Kidney capillary endothelial cell (primary cell): ENCODE results near the gene DOCK4.

ENCODE experiments used
- DNase-seq: peaks from one replicate; pipeline ENCODE4 v3.0.0-alpha.2; 2018; ENCODE audit warnings: low spot score

Gene DOCK4

DNA sequence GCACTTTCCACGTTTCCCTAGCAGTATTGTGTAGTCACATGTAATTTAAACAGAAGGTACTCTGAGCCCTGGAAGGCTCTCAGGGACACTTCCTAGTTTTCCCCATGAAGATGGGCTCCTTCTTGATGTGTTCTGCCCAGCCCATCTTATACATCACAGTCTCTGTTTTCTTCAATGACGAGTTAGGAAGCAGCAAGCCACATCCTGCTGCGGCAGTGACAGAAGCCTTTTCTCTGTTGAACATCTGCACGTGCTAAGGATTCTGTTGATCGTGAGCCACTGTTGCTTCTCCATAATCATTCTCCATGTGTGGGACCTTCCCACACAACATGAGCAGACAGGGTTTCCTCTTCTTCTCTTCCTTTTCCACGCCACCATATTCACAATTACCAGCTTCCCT is 346.0 kb downstream of the DOCK4 start:
- DNase-seq: no peak

GRCh38 chr7:111858331-111858730 is 347.9 kb downstream of the DOCK4 start:
- no peak for DNase-seq

DNA sequence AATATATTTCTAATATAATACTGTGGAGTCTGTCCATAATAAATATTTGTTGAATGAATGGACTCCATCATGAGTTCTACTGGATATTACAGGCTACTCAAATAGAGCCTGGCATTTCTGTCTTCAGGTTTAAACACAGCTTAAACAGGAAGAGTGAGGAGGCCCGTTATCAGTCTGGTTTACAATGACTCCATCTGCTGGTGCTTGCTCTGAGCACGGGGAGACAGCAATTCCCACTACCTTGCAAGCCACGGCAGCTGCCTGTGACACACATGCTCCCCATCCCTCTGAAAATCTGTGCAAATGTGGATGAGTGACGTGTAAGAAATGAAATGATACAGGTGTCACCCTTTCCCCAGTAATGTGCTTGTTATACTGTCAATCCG is 350.4 kb downstream of the DOCK4 start:
- no peak for DNase-seq

GRCh38 chr7:111855161-111855841 is 350.9 kb downstream of the DOCK4 start:
- peak; percentile 33 for DNase-seq

GRCh38 chr7:111853201-111853990 is 352.8 kb downstream of the DOCK4 start:
- DNase-seq: no peak

- no peak for DNase-seq
Measured at GRCh38 chr7:111852081-111852480, 354.1 kb downstream of the DOCK4 start.

DNA sequence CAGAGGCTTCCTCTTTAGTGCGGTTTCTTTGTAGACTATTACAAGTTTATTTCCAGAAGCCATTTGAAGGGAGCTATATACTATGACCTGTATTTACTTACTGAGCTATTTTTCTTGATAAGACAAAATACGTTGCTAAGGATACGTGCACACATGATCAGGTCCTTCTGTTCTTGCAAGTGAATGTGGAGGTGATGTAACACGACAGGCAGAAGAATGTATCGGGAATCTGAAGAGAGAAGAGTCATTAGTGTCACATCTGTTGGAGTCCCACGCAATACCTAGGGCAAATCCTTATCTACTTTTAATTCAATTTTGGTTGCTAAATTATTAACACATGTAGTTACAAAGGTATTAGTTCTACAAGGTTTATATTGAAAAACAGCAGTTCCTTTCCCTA is 359.3 kb downstream of the DOCK4 start:
- no peak for DNase-seq

DNA sequence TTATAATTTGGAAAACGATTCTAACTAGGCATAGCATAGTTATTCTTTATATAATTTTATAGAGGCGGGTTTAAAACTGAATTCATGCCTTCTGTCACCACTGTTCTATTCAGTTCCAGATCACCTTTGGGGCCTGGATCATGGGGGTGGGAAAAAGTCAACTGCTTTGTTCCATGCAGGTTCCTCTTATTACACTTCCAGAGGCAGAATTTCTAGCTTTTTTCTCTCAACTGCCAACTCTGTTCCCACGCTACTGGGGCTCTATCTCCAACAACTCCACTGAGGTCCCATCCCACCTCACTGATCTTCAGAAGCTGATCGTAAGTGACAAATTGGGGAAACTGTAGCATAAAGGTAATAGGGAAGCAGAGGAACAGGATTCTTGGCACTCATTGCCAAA is 360.3 kb downstream of the DOCK4 start:
- no peak for DNase-seq

GRCh38 chr7:111844904-111845671 is 361.1 kb downstream of the DOCK4 start:
- no peak for DNase-seq

DNA sequence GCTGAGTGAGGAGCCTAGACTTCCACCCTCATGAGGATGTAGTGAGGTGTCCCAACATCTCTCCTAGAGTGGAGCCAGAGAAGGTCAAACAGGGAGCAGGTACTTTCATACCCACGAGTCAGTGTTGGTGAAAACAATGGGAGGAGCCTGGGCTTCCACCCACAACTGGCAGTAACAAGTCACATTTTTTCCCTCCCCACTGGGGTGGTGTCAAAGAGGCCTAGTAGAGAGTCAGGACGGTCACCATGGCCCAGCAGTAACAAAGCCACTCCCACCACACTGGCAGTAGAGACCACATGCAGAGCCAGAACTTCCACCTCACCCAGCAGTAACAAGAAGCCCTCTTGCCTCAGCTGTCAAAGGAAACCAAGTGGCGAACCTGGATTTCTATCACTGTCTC is 363.7 kb downstream of the DOCK4 start:
- DNase-seq: no peak

GRCh38 chr7:111841596-111842205 is 364.5 kb downstream of the DOCK4 start:
- DNase-seq: no peak

DNA sequence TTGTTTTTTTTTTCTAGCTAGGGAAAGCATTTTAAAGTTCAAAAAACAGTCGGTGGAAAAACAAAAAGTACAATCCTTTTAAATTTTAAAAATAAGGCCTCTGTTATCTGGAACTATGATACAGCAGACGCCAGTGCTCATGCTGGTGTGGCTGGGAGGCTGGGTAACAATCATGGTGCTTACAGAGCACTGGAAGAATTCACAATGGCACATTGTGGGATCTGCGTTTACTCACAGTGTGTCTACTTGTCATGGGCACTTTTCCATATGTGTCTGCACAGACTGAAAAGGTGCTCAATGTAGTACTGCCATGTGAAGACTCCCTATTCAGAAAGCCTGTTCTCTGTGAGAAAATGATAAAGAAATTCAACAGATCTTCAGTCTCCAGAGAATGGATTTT is 365.7 kb downstream of the DOCK4 start:
- DNase-seq: no peak

DNA sequence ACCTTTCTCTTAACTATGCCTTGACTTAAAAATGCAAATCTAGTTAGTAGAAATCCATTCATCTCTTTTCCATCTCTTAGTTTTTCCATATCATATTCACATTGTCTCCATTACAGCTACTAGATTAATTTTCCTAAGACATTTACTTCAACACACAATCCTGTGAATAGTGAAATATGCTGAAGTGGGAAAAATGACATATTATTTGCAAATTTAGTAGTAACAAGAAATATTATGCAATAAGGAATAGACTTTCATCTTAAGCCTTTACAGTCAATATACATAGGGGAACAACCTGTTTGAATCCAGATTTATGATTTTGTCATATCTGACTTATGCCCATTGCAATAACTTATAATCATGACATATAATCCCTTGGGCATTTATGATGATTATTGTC is 366.9 kb downstream of the DOCK4 start:
- DNase-seq: no peak

DNA sequence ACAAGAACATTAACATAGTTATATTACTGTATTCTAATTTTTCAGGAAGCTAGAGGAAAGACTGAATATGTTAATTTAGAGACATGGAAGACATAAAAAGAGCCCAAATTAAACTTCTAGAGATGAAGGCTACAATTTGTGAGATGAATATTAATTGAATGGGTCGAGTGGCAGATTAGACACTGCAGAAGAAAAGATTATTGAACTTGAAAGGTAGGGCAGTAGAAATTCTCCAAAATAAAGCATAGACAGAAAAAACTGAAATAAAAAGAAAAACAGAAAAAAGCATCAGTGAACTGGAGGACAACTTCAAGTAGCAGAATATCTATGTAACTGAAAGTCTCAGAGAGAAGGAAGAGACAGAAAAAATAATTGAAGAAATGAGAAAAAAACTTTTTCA is 369.6 kb downstream of the DOCK4 start:
- DNase-seq: no peak

DNA sequence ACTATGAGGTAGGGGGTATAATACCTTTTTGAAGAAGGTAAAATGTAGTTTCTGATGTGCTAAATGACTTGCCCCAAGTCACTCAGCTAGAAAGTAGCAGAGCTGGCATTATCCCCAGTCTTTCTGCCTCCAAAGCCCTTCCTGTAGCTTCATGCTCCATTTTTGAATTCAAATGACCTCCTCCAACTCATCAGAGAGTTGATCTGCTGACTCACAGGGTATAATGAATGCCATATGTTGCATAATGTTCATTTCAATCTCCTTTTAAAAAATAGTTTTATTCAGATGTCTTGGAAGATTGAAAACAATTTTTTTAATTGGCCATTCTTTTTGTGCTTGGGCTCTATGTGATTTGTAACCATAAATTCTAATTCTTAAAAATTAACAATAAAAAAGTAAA is 371.1 kb downstream of the DOCK4 start:
- DNase-seq: peak; percentile 46

DNA sequence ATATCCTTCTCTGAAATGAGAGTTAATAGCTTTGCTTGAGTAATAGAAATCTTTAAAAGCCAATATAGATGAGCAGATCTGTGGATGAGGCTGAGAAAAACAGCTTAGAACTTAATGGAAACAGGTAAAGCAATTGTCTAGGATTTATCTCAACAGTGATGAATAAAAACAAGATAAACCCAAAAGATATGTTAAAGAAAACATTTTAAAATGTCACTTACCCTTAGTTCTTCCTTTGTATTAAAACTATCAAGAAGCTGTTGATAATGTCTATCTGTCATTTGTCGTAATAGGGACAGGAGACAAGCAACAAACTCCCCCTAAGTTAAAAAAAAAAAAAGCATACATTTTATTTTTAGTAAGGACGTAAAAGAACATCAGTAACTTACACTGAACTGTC is 371.8 kb downstream of the DOCK4 start:
- DNase-seq: no peak

DNA sequence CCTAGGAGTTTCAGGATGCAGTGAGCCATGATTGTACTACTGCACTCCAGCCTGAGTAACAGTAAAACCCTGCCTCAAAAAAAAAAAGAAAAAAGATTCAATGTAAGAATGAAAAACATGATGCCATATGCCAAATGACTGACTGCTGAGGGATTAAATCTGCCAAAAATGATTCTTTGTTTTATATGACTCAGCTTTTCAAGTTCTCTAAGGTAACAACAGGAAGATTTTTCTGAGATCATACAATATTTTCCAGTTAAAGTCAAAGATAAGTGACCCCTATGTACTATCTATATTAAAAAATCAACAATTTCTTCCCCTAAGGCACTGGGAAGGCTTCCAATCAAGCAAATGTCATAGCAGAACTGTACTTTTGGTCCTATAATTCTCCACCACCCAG is 372.7 kb downstream of the DOCK4 start:
- DNase-seq: no peak

DNA sequence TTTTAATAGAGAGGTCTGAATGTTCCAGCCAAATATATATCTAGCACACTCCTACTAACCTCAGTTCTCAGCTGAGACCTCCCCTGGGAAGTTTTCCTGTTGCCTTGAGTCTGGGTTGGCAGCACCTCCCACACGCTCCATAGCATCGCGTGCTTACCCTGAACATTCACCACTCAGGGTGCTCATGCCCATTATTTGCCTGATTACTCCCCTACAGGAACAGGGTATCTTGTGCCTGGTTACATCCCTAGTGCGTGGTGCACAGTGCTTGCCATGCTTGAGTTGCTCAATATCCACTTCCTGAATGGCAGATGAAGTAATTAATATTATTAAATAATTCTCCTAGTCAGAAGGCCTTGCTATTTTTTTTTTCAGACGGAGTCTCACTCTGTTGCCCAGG is 374.0 kb downstream of the DOCK4 start:
- DNase-seq: no peak

- no peak for DNase-seq
Measured at GRCh38 chr7:111829221-111829620, 377.0 kb downstream of the DOCK4 start.

GRCh38 chr7:111827863-111828504 is 378.2 kb downstream of the DOCK4 start:
- DNase-seq: peak; percentile 27

DNA sequence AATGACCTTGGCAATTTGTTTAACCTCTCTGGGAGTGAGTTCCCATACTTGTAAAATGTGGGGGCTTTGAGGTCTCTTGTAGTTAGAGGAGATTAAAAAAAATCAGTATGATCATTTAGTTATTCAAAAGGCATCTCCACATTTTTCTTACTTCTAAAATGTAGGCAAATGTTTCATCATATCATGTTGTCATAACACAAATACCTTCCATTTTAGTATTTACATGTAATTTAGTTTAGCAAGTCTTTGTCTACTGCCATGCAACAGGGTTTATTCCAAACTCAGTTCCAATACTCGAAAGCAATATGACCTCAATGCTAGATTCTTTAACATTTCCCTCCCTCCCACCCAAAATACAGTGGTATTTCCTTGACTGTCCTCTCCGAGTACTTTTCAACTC is 381.2 kb downstream of the DOCK4 start:
- DNase-seq: no peak

DNA sequence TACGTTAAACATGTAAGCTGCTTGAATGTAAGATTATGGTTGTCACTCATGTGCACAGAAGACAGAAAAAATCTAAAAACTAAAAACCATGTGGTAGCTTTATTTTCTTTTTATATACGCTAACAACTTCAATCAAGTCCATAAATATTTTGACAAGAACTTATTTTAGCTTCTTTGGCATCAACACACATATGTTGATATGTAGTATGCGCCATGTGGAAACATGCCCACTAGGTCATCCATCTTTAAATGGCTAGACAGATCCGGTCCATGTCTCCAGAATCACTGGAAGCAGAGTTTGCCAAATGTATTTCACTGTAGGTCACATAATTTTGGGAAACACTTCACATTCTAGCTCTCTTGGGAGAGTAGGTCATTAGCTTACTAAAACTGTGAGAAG is 382.4 kb downstream of the DOCK4 start:
- DNase-seq: no peak
